Brain microvascular endothelial cell (primary cell): ENCODE measurements around the gene MRPS15.
"Not testable (repeated sequence)": the region's sequence is repeated elsewhere in the genome, so short reads cannot be mapped to it uniquely, and the experiment has no call there.

Experiments used
- DNase-seq: peaks from one replicate; pipeline ENCODE4 v3.0.0-alpha.2; 2020
- H3K27ac ChIP-seq: fragments of 250-450 bp; sonication (Bioruptor Pico); 2 replicates; pipeline ENCODE4 v1.5.1; 2020; ENCODE audit warnings: mild to moderate bottlenecking, moderate library complexity
- H3K27me3 ChIP-seq: fragments of 250-450 bp; sonication (Bioruptor Pico); replicated peaks from 2 replicates; pipeline ENCODE4 v1.5.1; 2020; ENCODE audit warnings: mild to moderate bottlenecking
- H3K36me3 ChIP-seq: fragments of 250-450 bp; sonication (Bioruptor Pico); replicated peaks from 2 replicates; pipeline ENCODE4 v1.5.1; 2020; ENCODE audit warnings: mild to moderate bottlenecking
- H3K4me3 ChIP-seq: 2 replicates; pipeline ENCODE4 v1.5.1; 2011; ENCODE audit warnings: low read depth, mild to moderate bottlenecking, control low read depth, low read length, moderate library complexity
- CTCF ChIP-seq: IDR thresholded peaks from 2 replicates; pipeline ENCODE4 v1.5.1; 2011; ENCODE audit warnings: low read depth, mild to moderate bottlenecking, moderate library complexity, low read length, control low read depth, inconsistent platforms; ENCODE audit errors: missing control alignments
- in situ Hi-C: cut with HindIII; loops from 2 replicates; pipeline ENCODE4 v1.10.0; 2017; ENCODE audit warnings: low sequenced_read_pairs, low pct_ligation_motif_present

Gene MRPS15

GRCh38 chr1:36506276-36506920 lies 42.2 kb upstream of the MRPS15 start:
- Histone ChIP-seq H3K4me3 (no peak overlapping the region), H3K27me3 (peaks cover 4% of the 10 kb centered on the region), H3K27ac (no peak overlapping the region), H3K36me3 (no peaks in the 10 kb centered on the region)
- no peak for DNase-seq
- in situ Hi-C loops = no loop called here
- TF ChIP-seq CTCF = no peak

DNA sequence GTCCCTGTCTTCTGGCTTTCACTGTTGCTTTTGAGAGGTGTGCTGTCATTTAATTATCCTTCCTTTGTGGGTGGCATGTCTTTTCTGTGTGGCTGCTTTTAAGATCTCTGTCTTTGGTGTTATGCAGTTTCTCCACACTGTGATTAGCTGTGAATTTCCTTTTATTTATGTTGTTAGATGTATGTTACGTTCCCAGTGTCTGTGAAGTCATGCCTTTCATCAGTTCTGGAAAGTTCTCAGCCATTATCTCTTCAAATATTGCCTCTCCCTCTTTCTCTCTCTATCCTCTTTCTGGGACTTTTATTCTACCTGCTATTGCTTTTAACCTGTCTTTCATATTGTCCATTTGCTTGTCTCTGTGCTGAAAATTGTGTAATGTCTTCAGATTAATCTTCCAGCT lies 39.5 kb upstream of the MRPS15 start:
- no peak for DNase-seq
- no peak for TF ChIP-seq CTCF
- Histone ChIP-seq H3K36me3 (no peaks in the 10 kb centered on the region), H3K27me3 (peaks cover 4% of the 10 kb centered on the region), H3K27ac (no peak overlapping the region), H3K4me3 (no peak overlapping the region)
- in situ Hi-C loops = no loop called here

DNA sequence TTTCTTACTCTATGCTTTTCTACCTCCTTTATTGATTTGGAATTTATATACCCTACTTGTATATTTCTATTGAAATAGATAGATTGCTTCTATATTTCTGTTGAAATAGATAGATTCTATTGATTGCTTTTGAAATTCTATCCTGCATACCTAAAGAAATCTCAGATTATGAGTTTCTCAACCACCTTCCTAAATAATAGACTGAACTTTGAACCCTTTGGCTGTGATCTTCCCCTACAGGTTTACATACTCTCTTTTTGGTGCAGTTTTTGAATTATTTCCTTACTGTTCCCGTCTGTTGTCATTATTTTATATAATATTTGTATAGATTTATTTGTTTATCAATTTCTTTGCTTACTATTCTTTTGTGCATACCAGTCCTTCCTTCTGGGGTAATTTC lies 39.0 kb upstream of the MRPS15 start:
- Histone ChIP-seq H3K36me3 (no peaks in the 10 kb centered on the region), H3K27me3 (peaks cover 4% of the 10 kb centered on the region), H3K27ac (no peak overlapping the region), H3K4me3 (no peak overlapping the region)
- in situ Hi-C loops = no loop called here
- no peak for TF ChIP-seq CTCF
- no peak for DNase-seq

- Histone ChIP-seq H3K4me3 (no peak overlapping the region), H3K27me3 (peaks cover 4% of the 10 kb centered on the region), H3K36me3 (no peaks in the 10 kb centered on the region), H3K27ac (no peak overlapping the region)
- TF ChIP-seq CTCF = no peak
- DNase-seq = no peak
- in situ Hi-C loops = no loop called here
Measured at GRCh38 chr1:36502616-36503015, 38.4 kb upstream of the MRPS15 start.

GRCh38 chr1:36501911-36502310 lies 37.7 kb upstream of the MRPS15 start:
- H3K36me3 ChIP-seq, H3K27me3 ChIP-seq, H3K27ac ChIP-seq, DNase-seq, in situ Hi-C loops, H3K4me3 ChIP-seq: not testable (repeated sequence)

GRCh38 chr1:36497207-36497606 lies 33.0 kb upstream of the MRPS15 start:
- in situ Hi-C loops = no loop called here
- Histone ChIP-seq H3K4me3 (no peak overlapping the region), H3K27me3 (no peaks in the 10 kb centered on the region), H3K36me3 (no peaks in the 10 kb centered on the region), H3K27ac (no peak overlapping the region)
- DNase-seq = no peak
- TF ChIP-seq CTCF = no peak
